ENCODE measurements around the gene HELLS. TPM values are rescaled to one million over a fixed set of nuclear protein-coding genes. Genes with fewer than 3 reads are reported as not detected.

The HELLS gene
- polyA plus RNA-seq, 1 of the 3 experiments (the other 2 are of a cell fraction) = 17.3 TPM

- Histone ChIP-seq H3K27me3 (ENCODE audit: insufficient read depth) (no peaks in the 10 kb centered on the region), H3K4me3 (ENCODE audit: low read depth in 2 of 2, low read length in 1 of 2) (no peak overlapping the region), H3K4me2 (no peak overlapping the region), H3K9me3 (no peaks in the 10 kb centered on the region), H4K20me1 (ENCODE audit: insufficient read depth) (no peaks in the 10 kb centered on the region), H3K9ac (no peak overlapping the region), H3K4me1 (ENCODE audit: control insufficient read depth in 1 of 2, insufficient read depth in 2 of 2, low read depth in 1 of 2, low read length in 1 of 2) (no peaks in the 10 kb centered on the region; a peak in 1 of 4 replicates), H3K27ac (ENCODE audit: low read depth in 2 of 2, low read length in 1 of 2) (no peak overlapping the region), H2AFZ (ENCODE audit: low read depth) (no peak overlapping the region), H3F3A (replicated peaks; ENCODE audit: insufficient read depth) (no peaks in the 10 kb centered on the region), H3K36me3 (replicated peaks in 1 of 2; ENCODE audit: control insufficient read depth in 1 of 2, insufficient read depth in 2 of 2, low read length in 1 of 2) (no peaks in the 10 kb centered on the region), H3K79me2 (ENCODE audit: insufficient read depth) (no peaks in the 10 kb centered on the region), H3K9me2 (no peaks in the 10 kb centered on the region)
- TF ChIP-seq NFIC (IDR thresholded peaks at IDR 0.05; ENCODE audit: borderline replicate concordance) = no peak
- TF ChIP-seq EZH2phosphoT487 (IDR thresholded peaks at IDR 0.05; ENCODE audit: borderline replicate concordance, low read depth) = no peak
- TF ChIP-seq MAX (IDR thresholded peaks at IDR 0.05; ENCODE audit: low read depth) = no peak
- TF ChIP-seq ELF1 (IDR thresholded peaks at IDR 0.05) = no peak
- TF ChIP-seq SMC3 (IDR thresholded peaks at IDR 0.05; ENCODE audit: low read depth, low read length) = no peak
- TF ChIP-seq FOXM1 (IDR thresholded peaks at IDR 0.05; ENCODE audit: low read depth) = no peak
- TF ChIP-seq GABPA (IDR thresholded peaks at IDR 0.05; ENCODE audit: low read depth) = no peak
- no peak for TF ChIP-seq RCOR1 (IDR thresholded peaks at IDR 0.05; ENCODE audit: low read length)
- TF ChIP-seq SIN3A (IDR thresholded peaks at IDR 0.05; ENCODE audit: borderline replicate concordance, low read depth, low read length) = no peak
- no peak for TF ChIP-seq REST (IDR thresholded peaks at IDR 0.05; ENCODE audit: low read depth, low read length)
- CTCF ChIA-PET = no interaction called here
- no peak for DNase-seq
- WGBS (ENCODE audit: low lambda C conversion rate) = 79% methylated on average over 2 of the region's 2 CpGs
- POLR2A ChIA-PET = no interaction called here
Measured at GRCh38 chr10:94626476-94626875, 80.9 kb downstream of the HELLS start.

GRCh38 chr10:94627511-94627910 is 81.9 kb downstream of the HELLS start:
- H2AFZ ChIP-seq (ENCODE audit: low read depth) = no peak overlapping the region
- H3K36me3 ChIP-seq (replicated peaks in 1 of 2; ENCODE audit: control insufficient read depth in 1 of 2, insufficient read depth in 2 of 2, low read length in 1 of 2) = no peaks in the 10 kb centered on the region
- TF ChIP-seq RAD21 (IDR thresholded peaks at IDR 0.05; ENCODE audit: low read length) = no peak
- no peak for TF ChIP-seq EP300 (IDR thresholded peaks at IDR 0.05; ENCODE audit: borderline replicate concordance in 1 of 2, low read depth in 1 of 2, low read length in 1 of 2)
- no peak for TF ChIP-seq ELF1 (IDR thresholded peaks at IDR 0.05)
- no peak for TF ChIP-seq FOXM1 (IDR thresholded peaks at IDR 0.05; ENCODE audit: low read depth)
- TF ChIP-seq TAF1 (IDR thresholded peaks at IDR 0.05; ENCODE audit: borderline replicate concordance, low read depth, low read length) = no peak
- TF ChIP-seq MXI1 (IDR thresholded peaks at IDR 0.05; ENCODE audit: low read depth, low read length) = no peak
- TF ChIP-seq EZH2phosphoT487 (IDR thresholded peaks at IDR 0.05; ENCODE audit: borderline replicate concordance, low read depth) = no peak
- TF ChIP-seq RCOR1 (IDR thresholded peaks at IDR 0.05; ENCODE audit: low read length) = no peak
- TF ChIP-seq IRF3 (IDR thresholded peaks at IDR 0.05; ENCODE audit: low read depth, low read length) = no peak
- H3K9me3 ChIP-seq = no peaks in the 10 kb centered on the region
- H3F3A ChIP-seq (replicated peaks; ENCODE audit: insufficient read depth) = no peaks in the 10 kb centered on the region
- H3K79me2 ChIP-seq (ENCODE audit: insufficient read depth) = no peaks in the 10 kb centered on the region
- POLR2A ChIA-PET = no interaction called here
- no peaks in the 10 kb centered on the region for H3K9me2 ChIP-seq
- H3K4me2 ChIP-seq = no peak overlapping the region
- no peak for DNase-seq
- H3K4me3 ChIP-seq (ENCODE audit: low read depth in 2 of 2, low read length in 1 of 2) = no peak overlapping the region
- no peak overlapping the region for H3K27ac ChIP-seq (ENCODE audit: low read depth in 2 of 2, low read length in 1 of 2)
- no peak overlapping the region for H3K9ac ChIP-seq
- no peaks in the 10 kb centered on the region for H3K27me3 ChIP-seq (ENCODE audit: insufficient read depth)
- H4K20me1 ChIP-seq (ENCODE audit: insufficient read depth) = no peaks in the 10 kb centered on the region
- CTCF ChIA-PET = interaction anchor here (1.1 to 4.3 kb wide), 2 partner anchors 336 to 616 kb away, joined by 7 to 22 read pairs; no protein-coding TSS in a partner anchor
- 76% methylated on average over 1 of the region's 1 CpG for WGBS (ENCODE audit: low lambda C conversion rate)
- H3K4me1 ChIP-seq (ENCODE audit: control insufficient read depth in 1 of 2, insufficient read depth in 2 of 2, low read depth in 1 of 2, low read length in 1 of 2) = no peaks in the 10 kb centered on the region; a peak in 1 of 4 replicates
